ENCODE data around the gene CD72. TPM values are rescaled to one million over a fixed set of nuclear protein-coding genes. Genes with fewer than 3 reads are reported as not detected.
A peak's percentile ranks its signal among the peaks of the same experiment; 100 is the strongest.

The CD72 gene
- total RNA-seq, 1 experiment from 2014 or later: 0.95 TPM

GRCh38 chr9:35605351-35606137 is 12.7 kb downstream of the CD72 start:
- H3K4me3 ChIP-seq (ENCODE audit: low read depth, low read length): peak overlapping the region; percentile 92
- peak in 1 of 2 experiments; percentile 34 for DNase-seq
- CTCF ChIA-PET: interaction anchor here (0.8 to 1.0 kb wide), 2 partner anchors 41 to 52 kb away, joined by 4 to 7 read pairs; no protein-coding TSS in a partner anchor
- Mint-ChIP-seq H3K27ac (ENCODE audit: unreplicated experiment) (no peak overlapping the region), H3K36me3 (ENCODE audit: insufficient read depth, unreplicated experiment) (peaks cover 17% of the 10 kb centered on the region), H3K4me3 (ENCODE audit: unreplicated experiment) (peak overlapping the region; percentile 99), H3K27me3 (ENCODE audit: insufficient read depth, unreplicated experiment) (no peaks in the 10 kb centered on the region), H3K4me1 (ENCODE audit: low read depth, unreplicated experiment) (peaks cover 23% of the 10 kb centered on the region), H3K9me3 (ENCODE audit: unreplicated experiment) (no peaks in the 10 kb centered on the region)
- H3K4me1 ChIP-seq: peaks cover 12% of the 10 kb centered on the region; the same call in 1 of the 2 replicates
- no peaks in the 10 kb centered on the region for H3K9me3 ChIP-seq
- no peaks in the 10 kb centered on the region for H3K36me3 ChIP-seq (ENCODE audit: control insufficient read depth, insufficient read depth, low read length)
- no peak for TF ChIP-seq CTCF (IDR thresholded peaks at IDR 0.05; ENCODE audit: insufficient read depth in 1 of 2, low read depth in 1 of 2, low read length in 1 of 2, severe bottlenecking in 1 of 2, unreplicated experiment in 1 of 2)
- POLR2A ChIA-PET: no interaction called here
- no TSS peak for BruUV-seq (replicated peaks)
- intact Hi-C loops (cut with micrococcal nuclease; ENCODE audit: unreplicated experiment): loop anchor here (2.0 kb wide), 2 partner anchors 117 to 127 kb away; partner anchors contain the start of genes CREB3 and TLN1
- no peaks in the 10 kb centered on the region for H3K27me3 ChIP-seq (replicated peaks; ENCODE audit: control insufficient read depth, insufficient read depth, low read length)

GRCh38 chr9:35604578-35605350 is 13.4 kb downstream of the CD72 start, which contains the start of gene TESK1:
TESK1 (plus strand) TSS chr9:35605262; CDS start chr9:35605620, 358 bp downstream.
- POLR2A ChIA-PET: interaction anchor here (1.2 to 1.6 kb wide), 2 partner anchors 61 to 124 kb away, joined by 4 to 5 read pairs; partner anchors contain the start of gene ARHGEF39
- Histone ChIP-seq H3K4me1 (peaks cover 12% of the 10 kb centered on the region; the same call in 1 of the 2 replicates), H3K36me3 (ENCODE audit: control insufficient read depth, insufficient read depth, low read length) (no peaks in the 10 kb centered on the region), H3K4me3 (ENCODE audit: low read depth, low read length) (peak within 1 kb of the TSS; percentile 92), H3K9me3 (no peaks in the 10 kb centered on the region), H3K27me3 (replicated peaks; ENCODE audit: control insufficient read depth, insufficient read depth, low read length) (no peaks in the 10 kb centered on the region)
- Mint-ChIP-seq H3K36me3 (ENCODE audit: insufficient read depth, unreplicated experiment) (peaks cover 17% of the 10 kb centered on the region), H3K9me3 (ENCODE audit: unreplicated experiment) (no peaks in the 10 kb centered on the region), H3K27ac (ENCODE audit: unreplicated experiment) (peak within 1 kb of the TSS; percentile 99), H3K4me3 (ENCODE audit: unreplicated experiment) (peak within 1 kb of the TSS; percentile 99), H3K4me1 (ENCODE audit: low read depth, unreplicated experiment) (peaks cover 23% of the 10 kb centered on the region), H3K27me3 (ENCODE audit: insufficient read depth, unreplicated experiment) (no peaks in the 10 kb centered on the region)
- intact Hi-C loops (cut with micrococcal nuclease; ENCODE audit: unreplicated experiment): loop anchor here (1.0 to 5.0 kb wide), 5 partner anchors 42 to 492 kb away; partner anchors contain the start of genes CREB3 and TLN1
- CTCF ChIA-PET: interaction anchor here (0.7 to 1.3 kb wide), 3 partner anchors 41 to 65 kb away, joined by 4 to 9 read pairs (median 7); partner anchors contain the start of genes CCDC107 and RMRP
- peak; percentile 83 to 88 for DNase-seq
- no peak for TF ChIP-seq CTCF (IDR thresholded peaks at IDR 0.05; ENCODE audit: insufficient read depth in 1 of 2, low read depth in 1 of 2, low read length in 1 of 2, severe bottlenecking in 1 of 2, unreplicated experiment in 1 of 2)
- no TSS peak for BruUV-seq (replicated peaks)

All from Caco-2 (cell line).